ENCODE measurements around the gene PRKAG2. TPM values are rescaled to one million over a fixed set of nuclear protein-coding genes. Genes with fewer than 3 reads are reported as not detected.

PRKAG2 gene
- total and polyA plus RNA-seq, 2 of the 8 experiments (the other 6 are each of a cell fraction or from before 2014, with no cell fraction given) = 7.5 to 18.1 TPM

GRCh38 chr7:151511946-151512345, 365.0 kb downstream of the PRKAG2 start:
- POLR2A ChIA-PET (ENCODE audit: partially characterized antibody) = interaction anchor here (0.7 to 1.2 kb wide), 2 partner anchors 13 to 63 kb away, joined by 3 to 4 read pairs; no protein-coding TSS in a partner anchor
- no peak for TF ChIP-seq GABPA (IDR thresholded peaks at IDR 0.05; ENCODE audit: borderline replicate concordance, insufficient read depth, low read length)
- TF ChIP-seq RXRA (IDR thresholded peaks at IDR 0.05; ENCODE audit: insufficient read depth, low read depth, low read length) = no peak
- no peak for TF ChIP-seq GTF2F1 (IDR thresholded peaks at IDR 0.05; ENCODE audit: borderline replicate concordance, low read depth, low read length)
- no peak for TF ChIP-seq JUN (IDR thresholded peaks at IDR 0.05; ENCODE audit: low read depth, low read length)
- TF ChIP-seq BCL11A (IDR thresholded peaks at IDR 0.05; ENCODE audit: low read depth in 2 of 2, low read length in 2 of 2) = no peak
- no peak for TF ChIP-seq PHF8 (conservative IDR thresholded peaks at IDR 0.05; ENCODE audit: low read depth, low read length)
- TF ChIP-seq, protein P1, sequence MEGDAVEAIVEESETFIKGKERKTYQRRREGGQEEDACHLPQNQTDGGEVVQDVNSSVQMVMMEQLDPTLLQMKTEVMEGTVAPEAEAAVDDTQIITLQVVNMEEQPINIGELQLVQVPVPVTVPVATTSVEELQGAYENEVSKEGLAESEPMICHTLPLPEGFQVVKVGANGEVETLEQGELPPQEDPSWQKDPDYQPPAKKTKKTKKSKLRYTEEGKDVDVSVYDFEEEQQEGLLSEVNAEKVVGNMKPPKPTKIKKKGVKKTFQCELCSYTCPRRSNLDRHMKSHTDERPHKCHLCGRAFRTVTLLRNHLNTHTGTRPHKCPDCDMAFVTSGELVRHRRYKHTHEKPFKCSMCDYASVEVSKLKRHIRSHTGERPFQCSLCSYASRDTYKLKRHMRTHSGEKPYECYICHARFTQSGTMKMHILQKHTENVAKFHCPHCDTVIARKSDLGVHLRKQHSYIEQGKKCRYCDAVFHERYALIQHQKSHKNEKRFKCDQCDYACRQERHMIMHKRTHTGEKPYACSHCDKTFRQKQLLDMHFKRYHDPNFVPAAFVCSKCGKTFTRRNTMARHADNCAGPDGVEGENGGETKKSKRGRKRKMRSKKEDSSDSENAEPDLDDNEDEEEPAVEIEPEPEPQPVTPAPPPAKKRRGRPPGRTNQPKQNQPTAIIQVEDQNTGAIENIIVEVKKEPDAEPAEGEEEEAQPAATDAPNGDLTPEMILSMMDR (IDR thresholded peaks at IDR 0.05; ENCODE audit: control extremely low read depth in 1 of 3, insufficient read depth in 1 of 3, low read depth in 1 of 3, low read length in 3 of 3) = no peak
- TF ChIP-seq CBX5 (IDR thresholded peaks at IDR 0.05; ENCODE audit: low read depth, low read length) = no peak
- no peak for TF ChIP-seq FOSL1 (IDR thresholded peaks at IDR 0.05; ENCODE audit: insufficient read depth, low read depth, low read length)
- TF ChIP-seq POU5F1 (IDR thresholded peaks at IDR 0.05; ENCODE audit: low read depth, low read length) = no peak
- TF ChIP-seq KDM5A (IDR thresholded peaks at IDR 0.05; ENCODE audit: low read length) = no peak
- no peak for TF ChIP-seq HDAC6 (IDR thresholded peaks at IDR 0.05; ENCODE audit: low read depth, low read length)

More at GRCh38 chr7:151511946-151512345, 365.0 kb downstream of the PRKAG2 start:
- H4K5ac ChIP-seq (ENCODE audit: insufficient read length, low read depth, low read length) = no peak overlapping the region
- H2AK5ac ChIP-seq (ENCODE audit: low read depth, low read length) = no peak overlapping the region
- H2BK12ac ChIP-seq (ENCODE audit: low read depth, low read length) = no peak overlapping the region
- no peak overlapping the region for H4K91ac ChIP-seq (replicated peaks; ENCODE audit: insufficient read length, low read length)
- H2AFZ ChIP-seq (ENCODE audit: low read length) = no peak overlapping the region
- H3K9me3 ChIP-seq (ENCODE audit: insufficient read depth in 2 of 2, low read depth in 1 of 2, low read length in 1 of 2) = no peaks in the 10 kb centered on the region
- no peak overlapping the region for H2BK120ac ChIP-seq (replicated peaks; ENCODE audit: low read depth, low read length)
- H2BK20ac ChIP-seq (ENCODE audit: low read length) = no peak overlapping the region
- no peak overlapping the region for H2BK15ac ChIP-seq (ENCODE audit: low read length)
- H3K9ac ChIP-seq (replicated peaks in 1 of 4; ENCODE audit: extremely low read depth in 1 of 4, low read depth in 3 of 4, low read length in 3 of 4) = no peak overlapping the region
- 95% methylated on average over 4 of the region's 4 CpGs; no CpG with 5 or more reads in 1 of the 2 experiments for WGBS, 2 experiments (ENCODE audit: extremely low coverage in 1 of 2, insufficient coverage in 1 of 2, insufficient read length in 1 of 2, insufficient replicate concordance in 2 of 2, low coverage in 1 of 2, low lambda C conversion rate in 2 of 2, missing lambda C conversion rate in 1 of 2)
- H3K4me1 ChIP-seq (replicated peaks in 1 of 4; ENCODE audit: control insufficient read depth in 3 of 4, insufficient read depth in 4 of 4, low read length in 3 of 4) = peaks cover 3 to 13% (median 6%) of the 10 kb centered on the region in 4 experiments
- H3K14ac ChIP-seq (ENCODE audit: insufficient read length) = no peak overlapping the region
- no peaks in the 10 kb centered on the region for H3K36me3 ChIP-seq (ENCODE audit: control insufficient read depth in 2 of 4, insufficient read depth in 4 of 4, low read length in 3 of 4)
- no peak overlapping the region for H3K4me3 ChIP-seq (ENCODE audit: extremely low read depth in 1 of 4, insufficient read depth in 2 of 4, low read depth in 3 of 4, low read length in 4 of 4)
- CTCF ChIA-PET (ENCODE audit: partially characterized antibody) = no interaction called here
- no peak for FAIRE-seq
- H3K18ac ChIP-seq (ENCODE audit: extremely low read depth, low read length) = no peak overlapping the region
- H3K56ac ChIP-seq (replicated peaks; ENCODE audit: insufficient read length, low read depth, low read length) = no peak overlapping the region
- DNase-seq (ENCODE audit: low read depth in 1 of 2, low spot score in 2 of 2) = no peak
- peaks cover 50 to 100% of the 10 kb centered on the region in 2 experiments for H3K79me2 ChIP-seq (ENCODE audit: control insufficient read depth in 1 of 2, insufficient read depth in 2 of 2, low read length in 2 of 2)
- H3K23ac ChIP-seq (ENCODE audit: insufficient read length) = no peak overlapping the region
- H2BK5ac ChIP-seq (ENCODE audit: low read depth, low read length) = no peak overlapping the region
- no peak overlapping the region for H4K8ac ChIP-seq (ENCODE audit: extremely low read depth, insufficient read depth, low read length)
- no peaks in the 10 kb centered on the region for H3K27me3 ChIP-seq (replicated peaks in 1 of 4; ENCODE audit: control insufficient read depth in 3 of 4, extremely low read depth in 1 of 4, insufficient read depth in 3 of 4, low read length in 3 of 4)
- H3K4ac ChIP-seq (replicated peaks; ENCODE audit: insufficient read length, low read depth, low read length) = no peak overlapping the region
- no peak overlapping the region for H3K4me2 ChIP-seq (ENCODE audit: insufficient read depth in 1 of 2, low read depth in 2 of 2, low read length in 2 of 2)
- H3K23me2 ChIP-seq (ENCODE audit: low read depth, low read length) = no peaks in the 10 kb centered on the region
- H4K20me1 ChIP-seq (replicated peaks in 1 of 2; ENCODE audit: control insufficient read depth in 1 of 2, insufficient read depth in 2 of 2, low read length in 2 of 2) = peaks cover 33 to 48% of the 10 kb centered on the region in 2 experiments
- peaks cover 5% of the 10 kb centered on the region; the same call in 1 of the 2 replicates for H3K79me1 ChIP-seq (ENCODE audit: low read depth, low read length)
- H3K27ac ChIP-seq (ENCODE audit: low read depth, low read length) = no peak overlapping the region

Measured in H1 (cell line).